ENCODE measurements around the gene CA5A.

DNA sequence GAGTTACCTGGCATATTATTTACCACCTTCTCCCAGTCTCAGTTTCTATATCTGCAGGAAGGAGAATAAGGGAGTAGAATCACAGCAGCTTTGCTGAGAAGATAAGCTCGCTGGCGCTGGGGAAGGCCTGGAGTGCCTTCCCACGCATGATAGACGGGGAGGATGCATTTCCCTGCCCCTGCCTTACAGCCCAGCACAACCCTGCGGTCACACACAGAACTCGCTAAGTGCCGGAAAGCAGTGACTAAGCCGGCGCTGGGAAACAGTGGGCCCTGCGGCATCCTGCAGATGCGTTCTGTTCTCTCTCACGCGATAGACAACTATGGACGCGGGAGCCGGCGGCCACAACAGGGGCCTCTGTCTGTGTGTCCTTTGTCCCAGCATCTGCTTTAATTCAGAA is 4.8 kb downstream of the CA5A start:
- TF ChIP-seq TP53 (CRISPR knock-in tag; IDR thresholded peaks at IDR 0.05) (no peak), CBX8 (IDR thresholded peaks at IDR 0.05) (no peak), CHD2 (IDR thresholded peaks at IDR 0.05; ENCODE audit: low read length, partially characterized antibody) (no peak), FOXS1 (CRISPR knock-in tag; IDR thresholded peaks at IDR 0.05) (no peak), NPAS2 (CRISPR knock-in tag; IDR thresholded peaks at IDR 0.05; ENCODE audit: borderline replicate concordance) (no peak), EP300 (IDR thresholded peaks at IDR 0.05) (no peak), NFE2L2 (conservative IDR thresholded peaks at IDR 0.05; ENCODE audit: low read length) (no peak), SMC3 (IDR thresholded peaks at IDR 0.05) (no peak), ESRRA (IDR thresholded peaks at IDR 0.05; ENCODE audit: borderline replicate concordance, low read length) (no peak)
- TF ChIP-seq, protein P1, sequence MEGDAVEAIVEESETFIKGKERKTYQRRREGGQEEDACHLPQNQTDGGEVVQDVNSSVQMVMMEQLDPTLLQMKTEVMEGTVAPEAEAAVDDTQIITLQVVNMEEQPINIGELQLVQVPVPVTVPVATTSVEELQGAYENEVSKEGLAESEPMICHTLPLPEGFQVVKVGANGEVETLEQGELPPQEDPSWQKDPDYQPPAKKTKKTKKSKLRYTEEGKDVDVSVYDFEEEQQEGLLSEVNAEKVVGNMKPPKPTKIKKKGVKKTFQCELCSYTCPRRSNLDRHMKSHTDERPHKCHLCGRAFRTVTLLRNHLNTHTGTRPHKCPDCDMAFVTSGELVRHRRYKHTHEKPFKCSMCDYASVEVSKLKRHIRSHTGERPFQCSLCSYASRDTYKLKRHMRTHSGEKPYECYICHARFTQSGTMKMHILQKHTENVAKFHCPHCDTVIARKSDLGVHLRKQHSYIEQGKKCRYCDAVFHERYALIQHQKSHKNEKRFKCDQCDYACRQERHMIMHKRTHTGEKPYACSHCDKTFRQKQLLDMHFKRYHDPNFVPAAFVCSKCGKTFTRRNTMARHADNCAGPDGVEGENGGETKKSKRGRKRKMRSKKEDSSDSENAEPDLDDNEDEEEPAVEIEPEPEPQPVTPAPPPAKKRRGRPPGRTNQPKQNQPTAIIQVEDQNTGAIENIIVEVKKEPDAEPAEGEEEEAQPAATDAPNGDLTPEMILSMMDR (IDR thresholded peaks at IDR 0.05): no peak
- TF ChIP-seq, protein P2, sequence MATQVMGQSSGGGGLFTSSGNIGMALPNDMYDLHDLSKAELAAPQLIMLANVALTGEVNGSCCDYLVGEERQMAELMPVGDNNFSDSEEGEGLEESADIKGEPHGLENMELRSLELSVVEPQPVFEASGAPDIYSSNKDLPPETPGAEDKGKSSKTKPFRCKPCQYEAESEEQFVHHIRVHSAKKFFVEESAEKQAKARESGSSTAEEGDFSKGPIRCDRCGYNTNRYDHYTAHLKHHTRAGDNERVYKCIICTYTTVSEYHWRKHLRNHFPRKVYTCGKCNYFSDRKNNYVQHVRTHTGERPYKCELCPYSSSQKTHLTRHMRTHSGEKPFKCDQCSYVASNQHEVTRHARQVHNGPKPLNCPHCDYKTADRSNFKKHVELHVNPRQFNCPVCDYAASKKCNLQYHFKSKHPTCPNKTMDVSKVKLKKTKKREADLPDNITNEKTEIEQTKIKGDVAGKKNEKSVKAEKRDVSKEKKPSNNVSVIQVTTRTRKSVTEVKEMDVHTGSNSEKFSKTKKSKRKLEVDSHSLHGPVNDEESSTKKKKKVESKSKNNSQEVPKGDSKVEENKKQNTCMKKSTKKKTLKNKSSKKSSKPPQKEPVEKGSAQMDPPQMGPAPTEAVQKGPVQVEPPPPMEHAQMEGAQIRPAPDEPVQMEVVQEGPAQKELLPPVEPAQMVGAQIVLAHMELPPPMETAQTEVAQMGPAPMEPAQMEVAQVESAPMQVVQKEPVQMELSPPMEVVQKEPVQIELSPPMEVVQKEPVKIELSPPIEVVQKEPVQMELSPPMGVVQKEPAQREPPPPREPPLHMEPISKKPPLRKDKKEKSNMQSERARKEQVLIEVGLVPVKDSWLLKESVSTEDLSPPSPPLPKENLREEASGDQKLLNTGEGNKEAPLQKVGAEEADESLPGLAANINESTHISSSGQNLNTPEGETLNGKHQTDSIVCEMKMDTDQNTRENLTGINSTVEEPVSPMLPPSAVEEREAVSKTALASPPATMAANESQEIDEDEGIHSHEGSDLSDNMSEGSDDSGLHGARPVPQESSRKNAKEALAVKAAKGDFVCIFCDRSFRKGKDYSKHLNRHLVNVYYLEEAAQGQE (IDR thresholded peaks at IDR 0.05): no peak

All from A549 (cell line).